Subcutaneous abdominal adipose tissue (tissue), 5 donors: Measurements from ENCODE around the gene LYPD4.
A peak's percentile ranks its signal among the peaks of the same experiment; 100 is the strongest.

ENCODE experiments used
- H3K27ac ChIP-seq: one replicate; pipeline ENCODE4 v1.7.0; 2013; ENCODE audit warnings: low read depth, mild to moderate bottlenecking, inconsistent platforms, low read length, moderate library complexity
- H3K27me3 ChIP-seq, 5 donors: one replicate each; pipeline ENCODE4 v1.7.0; 2013; ENCODE audit warnings: low read length in 5 of 5, inconsistent platforms in 1 of 5; ENCODE audit not compliant: control insufficient read depth in 5 of 5, insufficient read depth in 4 of 5
- H3K36me3 ChIP-seq, 5 donors: one replicate each; pipeline ENCODE4 v1.7.0; 2013; ENCODE audit warnings: low read length in 5 of 5; ENCODE audit not compliant: control insufficient read depth in 5 of 5, insufficient read depth in 5 of 5
- H3K4me1 ChIP-seq, 5 donors: one replicate each; pipeline ENCODE4 v1.7.0; 2013; ENCODE audit warnings: low read length in 5 of 5, mild to moderate bottlenecking in 3 of 5, moderate library complexity in 1 of 5; ENCODE audit not compliant: control insufficient read depth in 5 of 5, insufficient read depth in 5 of 5
- H3K4me3 ChIP-seq, 5 donors: one replicate each; pipeline ENCODE4 v1.7.0; 2013; ENCODE audit warnings: low read length in 5 of 5, low read depth in 1 of 5
- H3K9ac ChIP-seq, 5 donors: one replicate each; pipeline ENCODE4 v1.7.0; 2013; ENCODE audit warnings: low read length in 5 of 5, mild to moderate bottlenecking in 4 of 5, moderate library complexity in 3 of 5
- H3K9me3 ChIP-seq, 5 donors: one replicate each; pipeline ENCODE4 v1.7.0; 2013; ENCODE audit warnings: low read length in 5 of 5; ENCODE audit not compliant: control insufficient read depth in 5 of 5
- donor health status: healthy.
- donor health status: healthy.
- donor health status: healthy.
- donor health status: healthy.
- donor health status: healthy.

The LYPD4 gene, protein sequence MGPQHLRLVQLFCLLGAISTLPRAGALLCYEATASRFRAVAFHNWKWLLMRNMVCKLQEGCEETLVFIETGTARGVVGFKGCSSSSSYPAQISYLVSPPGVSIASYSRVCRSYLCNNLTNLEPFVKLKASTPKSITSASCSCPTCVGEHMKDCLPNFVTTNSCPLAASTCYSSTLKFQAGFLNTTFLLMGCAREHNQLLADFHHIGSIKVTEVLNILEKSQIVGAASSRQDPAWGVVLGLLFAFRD

GRCh38 chr19:41844601-41845000 is at the start of gene LYPD4:
Gene LYPD4 (minus strand): TSS chr19:41844683. CDS start chr19:41839285, 5,398 bp downstream.
- Histone ChIP-seq H3K9me3 (no peaks in the 10 kb centered on the region), H3K27me3 (peaks cover 0 to 11% (median 3%) of the 10 kb centered on the region in 5 donors)

GRCh38 chr19:41893899-41894298 is 49.4 kb upstream of the LYPD4 start:
- H3K9ac ChIP-seq = no peak overlapping the region
- H3K9me3 ChIP-seq = no peaks in the 10 kb centered on the region
- no peaks in the 10 kb centered on the region for H3K27me3 ChIP-seq
- peaks cover 0 to 87% (median 62%) of the 10 kb centered on the region in 5 donors for H3K36me3 ChIP-seq
- H3K4me1 ChIP-seq = peaks cover 0 to 3% (median 0%) of the 10 kb centered on the region in 5 donors
- no peak overlapping the region for H3K4me3 ChIP-seq
- no peak overlapping the region for H3K27ac ChIP-seq

More at GRCh38 chr19:41844601-41845000, at the start of gene LYPD4:
- Histone ChIP-seq H3K9ac (no peak within 1 kb of the TSS), H3K36me3 (no peaks in the 10 kb centered on the region), H3K4me1 (no peaks in the 10 kb centered on the region), H3K27ac (no peak within 1 kb of the TSS), H3K4me3 (no peak within 1 kb of the TSS)

- no peak overlapping the region for H3K9ac ChIP-seq
These were observed 47.9 kb upstream of the LYPD4 start for GRCh38 chr19:41892173-41892902.

GRCh38 chr19:41890936-41891335 is 46.5 kb upstream of the LYPD4 start:
- H3K27me3 ChIP-seq = no peaks in the 10 kb centered on the region
- no peak overlapping the region for H3K27ac ChIP-seq
- H3K9ac ChIP-seq = no peak overlapping the region
- no peaks in the 10 kb centered on the region for H3K9me3 ChIP-seq
- peaks cover 0 to 76% (median 50%) of the 10 kb centered on the region in 5 donors for H3K36me3 ChIP-seq
- H3K4me3 ChIP-seq = no peak overlapping the region
- peaks cover 0 to 21% (median 10%) of the 10 kb centered on the region in 5 donors for H3K4me1 ChIP-seq

More at GRCh38 chr19:41892173-41892902, 47.9 kb upstream of the LYPD4 start:
- Histone ChIP-seq H3K27ac (no peak overlapping the region), H3K36me3 (peaks cover 0 to 84% (median 56%) of the 10 kb centered on the region in 5 donors), H3K4me3 (no peak overlapping the region), H3K4me1 (peaks cover 0 to 7% (median 2%) of the 10 kb centered on the region in 5 donors), H3K9me3 (no peaks in the 10 kb centered on the region), H3K27me3 (no peaks in the 10 kb centered on the region)

DNA sequence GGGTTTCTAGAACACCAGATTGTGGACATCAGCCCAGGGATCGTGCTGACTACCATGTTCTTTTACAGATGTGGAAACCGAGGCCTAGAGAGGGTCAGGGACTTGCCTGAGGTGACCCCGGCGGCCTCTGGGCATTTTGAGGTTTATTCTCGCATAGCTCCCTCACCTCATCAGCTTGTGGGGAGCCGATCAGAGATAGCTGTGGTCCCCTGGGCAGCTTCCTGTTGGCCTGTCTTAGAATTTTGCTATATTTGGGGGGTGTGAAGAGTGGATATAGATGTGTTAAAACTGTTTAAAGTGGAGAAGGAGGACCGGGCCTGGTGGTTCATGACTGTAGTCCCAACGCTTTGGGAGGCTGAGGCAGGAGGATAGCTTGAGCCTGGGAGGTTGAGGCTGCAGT is 45.4 kb upstream of the LYPD4 start:
- Histone ChIP-seq H3K4me3 (no peak overlapping the region), H3K27ac (no peak overlapping the region), H3K27me3 (no peaks in the 10 kb centered on the region), H3K36me3 (peaks cover 0 to 66% (median 39%) of the 10 kb centered on the region in 5 donors), H3K4me1 (peaks cover 2 to 28% (median 15%) of the 10 kb centered on the region in 5 donors), H3K9ac (no peak overlapping the region), H3K9me3 (no peaks in the 10 kb centered on the region)

DNA sequence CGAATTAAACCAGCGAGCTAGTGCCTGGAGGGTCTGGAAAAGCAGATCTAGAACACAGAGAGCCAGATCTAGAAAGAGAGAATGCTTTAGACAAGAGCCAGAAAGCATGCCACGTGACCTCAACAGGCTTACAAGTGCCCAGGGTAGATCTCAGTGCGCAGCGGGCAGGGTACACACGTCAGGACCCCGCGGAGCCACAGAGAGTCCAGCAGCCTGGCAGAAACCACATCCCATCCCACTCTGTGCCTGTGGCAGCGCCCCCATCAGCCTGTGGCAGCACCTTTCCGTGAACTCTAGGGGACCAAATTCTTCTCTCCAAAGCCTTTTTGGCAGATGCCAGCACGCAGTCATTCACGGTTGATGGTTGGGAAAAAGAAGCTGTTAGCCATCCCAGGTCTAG is 44.4 kb upstream of the LYPD4 start:
- Histone ChIP-seq H3K27ac (no peak overlapping the region), H3K9me3 (no peaks in the 10 kb centered on the region), H3K27me3 (no peaks in the 10 kb centered on the region), H3K4me3 (no peak overlapping the region), H3K9ac (no peak overlapping the region), H3K4me1 (peaks cover 4 to 35% (median 23%) of the 10 kb centered on the region in 5 donors), H3K36me3 (peaks cover 0 to 57% (median 31%) of the 10 kb centered on the region in 5 donors)

DNA sequence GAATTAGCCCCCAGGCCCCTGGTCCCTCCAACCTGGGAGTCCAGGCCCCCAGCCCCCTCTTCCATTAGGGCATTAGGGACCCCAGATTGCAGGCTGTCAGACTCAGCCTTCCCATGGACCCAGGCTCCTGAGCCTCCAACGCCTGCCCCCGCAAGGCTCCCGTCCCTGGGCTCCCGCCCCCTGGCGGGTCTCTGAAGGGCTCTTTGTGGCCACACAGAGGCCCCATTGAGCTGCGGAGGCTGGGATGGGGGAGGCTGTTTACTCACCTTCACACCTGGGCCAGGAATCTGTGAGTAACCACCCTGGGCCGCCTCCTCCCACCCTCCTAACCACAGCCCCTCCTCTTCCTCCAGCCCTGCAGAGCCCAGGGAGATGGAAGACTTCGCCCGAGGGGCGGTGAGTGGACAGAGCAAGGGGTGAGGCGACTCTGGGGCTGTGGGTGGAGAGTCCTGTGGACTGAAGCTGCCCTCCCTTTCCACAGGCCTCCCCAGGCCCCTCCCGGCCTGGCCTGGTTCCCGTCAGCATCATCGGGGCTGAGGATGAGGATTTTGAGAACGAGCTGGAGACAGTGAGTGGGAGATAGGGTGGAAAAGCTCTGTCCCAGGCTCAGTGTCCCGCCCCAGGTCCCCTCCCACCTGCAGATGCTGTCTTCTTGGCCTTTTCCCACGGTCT is 43.4 kb upstream of the LYPD4 start:
- H3K9ac ChIP-seq = peak overlapping the region in 1 of 5 donors; percentile 21
- H3K9me3 ChIP-seq = no peaks in the 10 kb centered on the region
- H3K4me3 ChIP-seq = no peak overlapping the region

GRCh38 chr19:41886761-41887710 is 42.6 kb upstream of the LYPD4 start:
- Histone ChIP-seq H3K4me3 (no peak overlapping the region), H3K36me3 (peaks cover 0 to 44% (median 20%) of the 10 kb centered on the region in 5 donors), H3K27me3 (no peaks in the 10 kb centered on the region), H3K9ac (peak overlapping the region; percentile 1 to 31 (median 16)), H3K9me3 (no peaks in the 10 kb centered on the region), H3K4me1 (peaks cover 4 to 52% (median 38%) of the 10 kb centered on the region in 5 donors), H3K27ac (no peak overlapping the region)

More for the DNA sequence above, 43.4 kb upstream of the LYPD4 start:
- Histone ChIP-seq H3K36me3 (peaks cover 0 to 52% (median 28%) of the 10 kb centered on the region in 5 donors), H3K27me3 (no peaks in the 10 kb centered on the region), H3K4me1 (peaks cover 4 to 43% (median 31%) of the 10 kb centered on the region in 5 donors), H3K27ac (no peak overlapping the region)
